GM23338 (cell line): ENCODE data around the gene HMCN2. TPM values are rescaled to one million over a fixed set of nuclear protein-coding genes. Genes with fewer than 3 reads are reported as not detected.

Experiments
- ATAC-seq: fragments of 200-7000 bp; cut with Tn5 transposase; 3 replicates; pipeline ENCODE4 v1.9.1; 2020
- DNase-seq: peaks from one replicate; pipeline ENCODE4 v3.0.0-alpha.2; 2015; ENCODE audit warnings: low spot score
- H2AFZ ChIP-seq: fragments of 200-600 bp; sonication (generic); 2 replicates; pipeline ENCODE4 v1.8.0; 2016; ENCODE audit warnings: antibody characterized with exemption, mild to moderate bottlenecking, moderate library complexity
- H3F3A ChIP-seq: fragments of 200-600 bp; sonication (generic); replicated peaks from 2 replicates; pipeline ENCODE4 v1.8.0; 2017; ENCODE audit warnings: antibody characterized with exemption, mixed run types, low read depth
- H3K27ac ChIP-seq: fragments of 200-600 bp; sonication (generic); 2 replicates; pipeline ENCODE4 v1.6.1; 2016; ENCODE audit warnings: low read depth
- H3K27me3 ChIP-seq: fragments of 200-600 bp; sonication (generic); 2 replicates; pipeline ENCODE4 v1.8.0; 2016; ENCODE audit warnings: mild to moderate bottlenecking, mixed run types, moderate library complexity; ENCODE audit not compliant: insufficient read depth
- H3K36me3 ChIP-seq: fragments of 200-600 bp; sonication (generic); 2 replicates; pipeline ENCODE4 v1.8.0; 2016; ENCODE audit warnings: mild to moderate bottlenecking; ENCODE audit not compliant: insufficient read depth
- H3K4me1 ChIP-seq: fragments of 200-600 bp; sonication (generic); 2 replicates; pipeline ENCODE4 v1.8.0; 2016; ENCODE audit warnings: mild to moderate bottlenecking, moderate library complexity; ENCODE audit not compliant: insufficient read depth
- H3K4me2 ChIP-seq: fragments of 200-600 bp; sonication (generic); 2 replicates; pipeline ENCODE4 v1.7.1; 2017; ENCODE audit warnings: mixed run types
- H3K4me3 ChIP-seq: fragments of 200-600 bp; sonication (generic); 2 replicates; pipeline ENCODE4 v1.6.1; 2016; ENCODE audit warnings: mixed run types
- H3K79me2 ChIP-seq: fragments of 200-600 bp; sonication (generic); replicated peaks from 2 replicates; pipeline ENCODE4 v1.8.0; 2017; ENCODE audit warnings: mild to moderate bottlenecking; ENCODE audit not compliant: insufficient read depth
- H3K9me2 ChIP-seq: fragments of 200-600 bp; sonication (generic); 2 replicates; pipeline ENCODE4 v1.8.0; 2017; ENCODE audit not compliant: insufficient read depth
- H4K20me1 ChIP-seq: fragments of 200-600 bp; sonication (generic); replicated peaks from 2 replicates; pipeline ENCODE4 v1.8.0; 2017; ENCODE audit warnings: mild to moderate bottlenecking; ENCODE audit not compliant: insufficient read depth
- H3K27ac Mint-ChIP-seq: 2 replicates; pipeline ENCODE4 v1.8.0; 2020; ENCODE audit warnings: inconsistent platforms, mild to moderate bottlenecking, moderate library complexity, mixed read lengths
- H3K27me3 Mint-ChIP-seq: 3 replicates; pipeline ENCODE4 v1.8.0; 2022; ENCODE audit warnings: low read depth, mild to moderate bottlenecking, moderate library complexity, mixed read lengths, inconsistent platforms; ENCODE audit not compliant: insufficient read depth, poor library complexity
- H3K36me3 Mint-ChIP-seq: 3 replicates; pipeline ENCODE4 v1.8.0; 2021; ENCODE audit warnings: low read depth, mild to moderate bottlenecking, inconsistent platforms, moderate library complexity, mixed read lengths
- H3K4me1 Mint-ChIP-seq: 3 replicates; pipeline ENCODE4 v1.8.0; 2020; ENCODE audit warnings: mild to moderate bottlenecking, inconsistent platforms, mixed read lengths
- H3K4me3 Mint-ChIP-seq: 3 replicates; pipeline ENCODE4 v1.8.0; 2021; ENCODE audit warnings: moderate library complexity, mild to moderate bottlenecking, inconsistent platforms, mixed read lengths
- H3K9me3 Mint-ChIP-seq: 3 replicates; pipeline ENCODE4 v1.8.0; 2020; ENCODE audit warnings: moderate library complexity, mild to moderate bottlenecking, inconsistent platforms, mixed read lengths
- CREB1 ChIP-seq: fragments of 250-450 bp; sonication (Bioruptor Pico); IDR thresholded peaks from 2 replicates; pipeline ENCODE4 v1.5.0; 2020; ENCODE audit warnings: low read depth, mild to moderate bottlenecking, moderate library complexity
- ETS1 ChIP-seq: IDR thresholded peaks from 2 replicates; pipeline ENCODE4 v1.6.1; 2016; ENCODE audit warnings: antibody characterized with exemption
- EZH2 ChIP-seq: fragments of 200-600 bp; sonication (generic); IDR thresholded peaks from one replicate; pipeline ENCODE4 v1.8.0; 2017; ENCODE audit warnings: antibody characterized with exemption, mild to moderate bottlenecking, low read depth; ENCODE audit not compliant: unreplicated experiment
- EZH2phosphoT487 ChIP-seq: fragments of 200-600 bp; sonication (generic); IDR thresholded peaks from one replicate; pipeline ENCODE4 v1.8.1; 2018; ENCODE audit warnings: antibody characterized with exemption; ENCODE audit not compliant: unreplicated experiment
- JUNB ChIP-seq: IDR thresholded peaks from one replicate; pipeline ENCODE4 v1.6.1; 2016; ENCODE audit warnings: antibody characterized with exemption; ENCODE audit not compliant: unreplicated experiment
- NANOG ChIP-seq: IDR thresholded peaks from 2 replicates; pipeline ENCODE4 v1.6.1; 2016; ENCODE audit warnings: antibody characterized with exemption, borderline replicate concordance
- POLR2AphosphoS5 ChIP-seq: IDR thresholded peaks from 2 replicates; pipeline ENCODE4 v1.6.1; 2016; ENCODE audit warnings: antibody characterized with exemption, low read depth
- STAT1 ChIP-seq: IDR thresholded peaks from one replicate; pipeline ENCODE4 v1.6.1; 2016; ENCODE audit warnings: antibody characterized with exemption; ENCODE audit not compliant: unreplicated experiment
- ZNF114 ChIP-seq: fragments of 250-450 bp; sonication (Bioruptor Pico); IDR thresholded peaks from 2 replicates; pipeline ENCODE4 v1.5.0; 2020; ENCODE audit warnings: mild to moderate bottlenecking, moderate library complexity
- ZNF331 ChIP-seq: fragments of 250-450 bp; sonication (Bioruptor Pico); IDR thresholded peaks from 2 replicates; pipeline ENCODE4 v1.5.0; 2020; ENCODE audit warnings: low read depth, mild to moderate bottlenecking, moderate library complexity
- polyA plus RNA-seq: library from polyadenylated mRNA; unstranded; fragments of >200 nt; fragmentation: Nextera tagmentation; extraction: Ambion mirVana; gene quantifications from 2 replicates; pipeline ENCODE4 v1.2.1, GENCODE V29; 2016
- total RNA-seq: library from RNA; depleted of rRNA; stranded (reverse); fragments of >200 nt; shearing (Covaris generic); gene quantifications from 2 replicates; pipeline ENCODE4 v1.2.3, GENCODE V29; 2014
- TF ChIP-seq, protein P1 (sequence below): IDR thresholded peaks from one replicate; pipeline ENCODE4 v1.6.1; 2018; ENCODE audit warnings: antibody characterized with exemption; ENCODE audit not compliant: unreplicated experiment
- TF ChIP-seq, protein P2 (sequence below), 2 experiments: fragments of 200-600 bp in 1 of 2; sonication (generic) in 1 of 2; conservative IDR thresholded peaks; 2 replicates each; pipeline versions ENCODE4 v1.5.1 to v1.6.1; 2016 to 2017; ENCODE audit warnings: antibody characterized with exemption in 2 of 2, low read depth in 2 of 2, mild to moderate bottlenecking in 2 of 2, moderate library complexity in 1 of 2
- TF ChIP-seq, protein P3 (sequence below): fragments of 250-450 bp; sonication (Bioruptor Pico); IDR thresholded peaks from 2 replicates; pipeline ENCODE4 v1.5.0; 2020; ENCODE audit warnings: mild to moderate bottlenecking, moderate library complexity

Gene HMCN2
- total and polyA plus RNA-seq, 2 experiments from 2014 or later = 1.3 to 4.7 TPM

DNA sequence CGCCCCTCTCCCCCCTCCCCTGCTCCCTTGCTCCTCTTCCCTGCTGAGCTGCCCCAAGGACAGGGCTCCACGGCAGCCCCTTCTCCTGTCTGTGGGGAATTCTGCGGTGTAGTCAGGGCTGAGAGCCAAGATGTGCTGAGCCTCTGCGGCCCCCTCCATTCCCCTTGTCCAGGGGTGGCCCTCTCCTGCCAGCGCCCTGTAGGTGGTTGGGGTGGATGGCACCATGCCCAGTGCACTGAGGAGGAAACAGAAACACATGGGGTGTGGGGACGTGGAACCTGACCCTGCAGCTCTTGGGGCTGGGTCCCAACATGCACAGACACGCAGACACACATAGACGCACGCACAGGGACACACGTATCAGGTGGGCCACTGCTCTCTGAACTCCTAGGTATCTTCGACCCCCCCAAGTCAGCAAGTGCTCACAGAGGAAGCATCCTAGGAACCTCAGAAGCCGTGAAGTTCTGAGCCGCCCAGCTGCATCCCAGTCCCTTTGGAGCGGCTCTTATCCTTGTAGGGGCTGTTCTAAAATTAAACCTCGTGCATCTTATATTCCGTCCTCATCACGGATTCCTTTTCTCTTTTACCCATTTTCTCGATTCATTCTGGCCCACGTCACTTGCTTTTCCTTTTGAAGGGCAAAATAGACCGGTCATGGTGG is 64.8 kb downstream of the HMCN2 start:
- Histone ChIP-seq H2AFZ (no peak overlapping the region), H4K20me1 (no peaks in the 10 kb centered on the region), H3K79me2 (no peaks in the 10 kb centered on the region), H3K9me2 (no peaks in the 10 kb centered on the region), H3K4me1 (no peaks in the 10 kb centered on the region), H3K4me3 (no peak overlapping the region), H3K27ac (no peak overlapping the region), H3K4me2 (no peak overlapping the region), H3K36me3 (no peaks in the 10 kb centered on the region), H3F3A (no peaks in the 10 kb centered on the region), H3K27me3 (no peaks in the 10 kb centered on the region)
- peaks cover 15% of the 10 kb centered on the region for H3K4me1 Mint-ChIP-seq
- peaks cover 13% of the 10 kb centered on the region; the same call in 2 of the 3 replicates for H3K36me3 Mint-ChIP-seq
- H3K9me3 Mint-ChIP-seq = no peaks in the 10 kb centered on the region
- peaks cover 14% of the 10 kb centered on the region for H3K27me3 Mint-ChIP-seq
- DNase-seq = no peak
- H3K27ac Mint-ChIP-seq = peak overlapping the region; percentile 48; the same call in 1 of the 2 replicates
- TF ChIP-seq, protein P1, sequence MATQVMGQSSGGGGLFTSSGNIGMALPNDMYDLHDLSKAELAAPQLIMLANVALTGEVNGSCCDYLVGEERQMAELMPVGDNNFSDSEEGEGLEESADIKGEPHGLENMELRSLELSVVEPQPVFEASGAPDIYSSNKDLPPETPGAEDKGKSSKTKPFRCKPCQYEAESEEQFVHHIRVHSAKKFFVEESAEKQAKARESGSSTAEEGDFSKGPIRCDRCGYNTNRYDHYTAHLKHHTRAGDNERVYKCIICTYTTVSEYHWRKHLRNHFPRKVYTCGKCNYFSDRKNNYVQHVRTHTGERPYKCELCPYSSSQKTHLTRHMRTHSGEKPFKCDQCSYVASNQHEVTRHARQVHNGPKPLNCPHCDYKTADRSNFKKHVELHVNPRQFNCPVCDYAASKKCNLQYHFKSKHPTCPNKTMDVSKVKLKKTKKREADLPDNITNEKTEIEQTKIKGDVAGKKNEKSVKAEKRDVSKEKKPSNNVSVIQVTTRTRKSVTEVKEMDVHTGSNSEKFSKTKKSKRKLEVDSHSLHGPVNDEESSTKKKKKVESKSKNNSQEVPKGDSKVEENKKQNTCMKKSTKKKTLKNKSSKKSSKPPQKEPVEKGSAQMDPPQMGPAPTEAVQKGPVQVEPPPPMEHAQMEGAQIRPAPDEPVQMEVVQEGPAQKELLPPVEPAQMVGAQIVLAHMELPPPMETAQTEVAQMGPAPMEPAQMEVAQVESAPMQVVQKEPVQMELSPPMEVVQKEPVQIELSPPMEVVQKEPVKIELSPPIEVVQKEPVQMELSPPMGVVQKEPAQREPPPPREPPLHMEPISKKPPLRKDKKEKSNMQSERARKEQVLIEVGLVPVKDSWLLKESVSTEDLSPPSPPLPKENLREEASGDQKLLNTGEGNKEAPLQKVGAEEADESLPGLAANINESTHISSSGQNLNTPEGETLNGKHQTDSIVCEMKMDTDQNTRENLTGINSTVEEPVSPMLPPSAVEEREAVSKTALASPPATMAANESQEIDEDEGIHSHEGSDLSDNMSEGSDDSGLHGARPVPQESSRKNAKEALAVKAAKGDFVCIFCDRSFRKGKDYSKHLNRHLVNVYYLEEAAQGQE = no peak
- TF ChIP-seq, protein P2, sequence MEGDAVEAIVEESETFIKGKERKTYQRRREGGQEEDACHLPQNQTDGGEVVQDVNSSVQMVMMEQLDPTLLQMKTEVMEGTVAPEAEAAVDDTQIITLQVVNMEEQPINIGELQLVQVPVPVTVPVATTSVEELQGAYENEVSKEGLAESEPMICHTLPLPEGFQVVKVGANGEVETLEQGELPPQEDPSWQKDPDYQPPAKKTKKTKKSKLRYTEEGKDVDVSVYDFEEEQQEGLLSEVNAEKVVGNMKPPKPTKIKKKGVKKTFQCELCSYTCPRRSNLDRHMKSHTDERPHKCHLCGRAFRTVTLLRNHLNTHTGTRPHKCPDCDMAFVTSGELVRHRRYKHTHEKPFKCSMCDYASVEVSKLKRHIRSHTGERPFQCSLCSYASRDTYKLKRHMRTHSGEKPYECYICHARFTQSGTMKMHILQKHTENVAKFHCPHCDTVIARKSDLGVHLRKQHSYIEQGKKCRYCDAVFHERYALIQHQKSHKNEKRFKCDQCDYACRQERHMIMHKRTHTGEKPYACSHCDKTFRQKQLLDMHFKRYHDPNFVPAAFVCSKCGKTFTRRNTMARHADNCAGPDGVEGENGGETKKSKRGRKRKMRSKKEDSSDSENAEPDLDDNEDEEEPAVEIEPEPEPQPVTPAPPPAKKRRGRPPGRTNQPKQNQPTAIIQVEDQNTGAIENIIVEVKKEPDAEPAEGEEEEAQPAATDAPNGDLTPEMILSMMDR (conservative IDR thresholded peaks at IDR 0.05; ENCODE audit: low read depth in 2 of 2) = no peak
- TF ChIP-seq ETS1 (no peak), STAT1 (no peak), ZNF331 (CRISPR knock-in tag) (no peak), NANOG (no peak), POLR2AphosphoS5 (no peak), CREB1 (CRISPR knock-in tag) (no peak), EZH2 (no peak), ZNF114 (no peak), JUNB (no peak), EZH2phosphoT487 (no peak)
- TF ChIP-seq, protein P3, sequence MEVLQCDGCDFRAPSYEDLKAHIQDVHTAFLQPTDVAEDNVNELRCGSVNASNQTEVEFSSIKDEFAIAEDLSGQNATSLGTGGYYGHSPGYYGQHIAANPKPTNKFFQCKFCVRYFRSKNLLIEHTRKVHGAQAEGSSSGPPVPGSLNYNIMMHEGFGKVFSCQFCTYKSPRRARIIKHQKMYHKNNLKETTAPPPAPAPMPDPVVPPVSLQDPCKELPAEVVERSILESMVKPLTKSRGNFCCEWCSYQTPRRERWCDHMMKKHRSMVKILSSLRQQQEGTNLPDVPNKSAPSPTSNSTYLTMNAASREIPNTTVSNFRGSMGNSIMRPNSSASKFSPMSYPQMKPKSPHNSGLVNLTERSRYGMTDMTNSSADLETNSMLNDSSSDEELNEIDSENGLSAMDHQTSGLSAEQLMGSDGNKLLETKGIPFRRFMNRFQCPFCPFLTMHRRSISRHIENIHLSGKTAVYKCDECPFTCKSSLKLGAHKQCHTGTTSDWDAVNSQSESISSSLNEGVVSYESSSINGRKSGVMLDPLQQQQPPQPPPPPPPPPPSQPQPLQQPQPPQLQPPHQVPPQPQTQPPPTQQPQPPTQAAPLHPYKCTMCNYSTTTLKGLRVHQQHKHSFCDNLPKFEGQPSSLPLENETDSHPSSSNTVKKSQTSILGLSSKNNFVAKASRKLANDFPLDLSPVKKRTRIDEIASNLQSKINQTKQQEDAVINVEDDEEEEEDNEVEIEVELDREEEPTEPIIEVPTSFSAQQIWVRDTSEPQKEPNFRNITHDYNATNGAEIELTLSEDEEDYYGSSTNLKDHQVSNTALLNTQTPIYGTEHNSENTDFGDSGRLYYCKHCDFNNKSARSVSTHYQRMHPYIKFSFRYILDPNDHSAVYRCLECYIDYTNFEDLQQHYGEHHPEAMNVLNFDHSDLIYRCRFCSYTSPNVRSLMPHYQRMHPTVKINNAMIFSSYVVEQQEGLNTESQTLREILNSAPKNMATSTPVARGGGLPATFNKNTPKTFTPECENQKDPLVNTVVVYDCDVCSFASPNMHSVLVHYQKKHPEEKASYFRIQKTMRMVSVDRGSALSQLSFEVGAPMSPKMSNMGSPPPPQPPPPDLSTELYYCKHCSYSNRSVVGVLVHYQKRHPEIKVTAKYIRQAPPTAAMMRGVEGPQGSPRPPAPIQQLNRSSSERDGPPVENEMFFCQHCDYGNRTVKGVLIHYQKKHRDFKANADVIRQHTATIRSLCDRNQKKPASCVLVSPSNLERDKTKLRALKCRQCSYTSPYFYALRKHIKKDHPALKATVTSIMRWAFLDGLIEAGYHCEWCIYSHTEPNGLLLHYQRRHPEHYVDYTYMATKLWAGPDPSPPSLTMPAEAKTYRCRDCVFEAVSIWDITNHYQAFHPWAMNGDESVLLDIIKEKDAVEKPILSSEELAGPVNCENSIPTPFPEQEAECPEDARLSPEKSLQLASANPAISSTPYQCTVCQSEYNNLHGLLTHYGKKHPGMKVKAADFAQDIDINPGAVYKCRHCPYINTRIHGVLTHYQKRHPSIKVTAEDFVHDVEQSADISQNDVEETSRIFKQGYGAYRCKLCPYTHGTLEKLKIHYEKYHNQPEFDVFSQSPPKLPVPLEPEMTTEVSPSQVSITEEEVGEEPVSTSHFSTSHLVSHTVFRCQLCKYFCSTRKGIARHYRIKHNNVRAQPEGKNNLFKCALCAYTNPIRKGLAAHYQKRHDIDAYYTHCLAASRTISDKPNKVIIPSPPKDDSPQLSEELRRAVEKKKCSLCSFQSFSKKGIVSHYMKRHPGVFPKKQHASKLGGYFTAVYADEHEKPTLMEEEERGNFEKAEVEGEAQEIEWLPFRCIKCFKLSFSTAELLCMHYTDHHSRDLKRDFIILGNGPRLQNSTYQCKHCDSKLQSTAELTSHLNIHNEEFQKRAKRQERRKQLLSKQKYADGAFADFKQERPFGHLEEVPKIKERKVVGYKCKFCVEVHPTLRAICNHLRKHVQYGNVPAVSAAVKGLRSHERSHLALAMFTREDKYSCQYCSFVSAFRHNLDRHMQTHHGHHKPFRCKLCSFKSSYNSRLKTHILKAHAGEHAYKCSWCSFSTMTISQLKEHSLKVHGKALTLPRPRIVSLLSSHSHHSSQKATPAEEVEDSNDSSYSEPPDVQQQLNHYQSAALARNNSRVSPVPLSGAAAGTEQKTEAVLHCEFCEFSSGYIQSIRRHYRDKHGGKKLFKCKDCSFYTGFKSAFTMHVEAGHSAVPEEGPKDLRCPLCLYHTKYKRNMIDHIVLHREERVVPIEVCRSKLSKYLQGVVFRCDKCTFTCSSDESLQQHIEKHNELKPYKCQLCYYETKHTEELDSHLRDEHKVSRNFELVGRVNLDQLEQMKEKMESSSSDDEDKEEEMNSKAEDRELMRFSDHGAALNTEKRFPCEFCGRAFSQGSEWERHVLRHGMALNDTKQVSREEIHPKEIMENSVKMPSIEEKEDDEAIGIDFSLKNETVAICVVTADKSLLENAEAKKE = no peak
- no peak for ATAC-seq
- no peak overlapping the region for H3K4me3 Mint-ChIP-seq
